ENCODE results near the gene TIMM50.
"Not testable (repeated sequence)": the region's sequence is repeated elsewhere in the genome, so short reads cannot be mapped to it uniquely, and the experiment has no call there.

The TIMM50 gene

GRCh38 chr19:39480337-39481228 lies at the start of gene TIMM50:
Gene TIMM50 (plus strand): TSS chr19:39480838. CDS start chr19:39480854, 16 bp downstream.
- peak; percentile 91 for DNase-seq (ENCODE audit: low spot score)

- DNase-seq (ENCODE audit: low spot score) = no peak
Observed at GRCh38 chr19:39432677-39433025, 48.0 kb upstream of the TIMM50 start.

- DNase-seq (ENCODE audit: low spot score) = no peak
Observed at GRCh38 chr19:39433480-39434079, 47.1 kb upstream of the TIMM50 start.

- DNase-seq (ENCODE audit: low spot score) = no peak
Observed at GRCh38 chr19:39434123-39435076, 46.2 kb upstream of the TIMM50 start.

GRCh38 chr19:39435499-39436349 lies 44.9 kb upstream of the TIMM50 start, which contains the start of gene RPS16:
Gene RPS16 (minus strand): TSS chr19:39435949. CDS start chr19:39435895, 54 bp downstream.
- peak; percentile 92 for DNase-seq (ENCODE audit: low spot score)

GRCh38 chr19:39436350-39436716 lies 44.3 kb upstream of the TIMM50 start:
- no peak for DNase-seq (ENCODE audit: low spot score)

- no peak for DNase-seq (ENCODE audit: low spot score)
Observed at GRCh38 chr19:39438270-39438934, 42.2 kb upstream of the TIMM50 start.

- DNase-seq (ENCODE audit: low spot score) = no peak
Observed at GRCh38 chr19:39444598-39445195, 35.9 kb upstream of the TIMM50 start.

GRCh38 chr19:39445196-39446111 lies 35.2 kb upstream of the TIMM50 start, which contains the start of gene SUPT5H:
Gene SUPT5H (plus strand): TSS chr19:39445582. CDS start chr19:39445891, 309 bp downstream.
- DNase-seq (ENCODE audit: low spot score) = peak; percentile 97

GRCh38 chr19:39446365-39447084 lies 34.1 kb upstream of the TIMM50 start:
- no peak for DNase-seq (ENCODE audit: low spot score)

GRCh38 chr19:39448271-39448670 lies 32.4 kb upstream of the TIMM50 start:
- DNase-seq (ENCODE audit: low spot score) = peak; percentile 71

GRCh38 chr19:39449116-39449797 lies 31.4 kb upstream of the TIMM50 start:
- DNase-seq (ENCODE audit: low spot score) = no peak

- DNase-seq (ENCODE audit: low spot score) = not testable (repeated sequence)
Observed at GRCh38 chr19:39451257-39451656, 29.4 kb upstream of the TIMM50 start.

- no peak for DNase-seq (ENCODE audit: low spot score)
Observed at GRCh38 chr19:39463403-39463802, 17.2 kb upstream of the TIMM50 start.

- DNase-seq (ENCODE audit: low spot score) = no peak
Observed at GRCh38 chr19:39465956-39466747, 14.5 kb upstream of the TIMM50 start.

GRCh38 chr19:39467941-39468340 lies 12.7 kb upstream of the TIMM50 start:
- no peak for DNase-seq (ENCODE audit: low spot score)

GRCh38 chr19:39469036-39469435 lies 11.6 kb upstream of the TIMM50 start:
- DNase-seq (ENCODE audit: low spot score) = no peak
